ENCODE data around the gene DHRS7C. TPM values are rescaled to one million over a fixed set of nuclear protein-coding genes. Genes with fewer than 3 reads are reported as not detected.

Gene DHRS7C
- total RNA-seq, 2 donors from 2014 or later: not detected

GRCh38 chr17:9768381-9768934, 22.9 kb downstream of the DHRS7C start:
- DNase-seq (no peak), ATAC-seq (no peak)
- no peak overlapping the region for H3K4me3 Mint-ChIP-seq
- H3K27ac Mint-ChIP-seq: no peak overlapping the region
- H3K36me3 Mint-ChIP-seq (ENCODE audit: low read depth): peaks cover 2% of the 10 kb centered on the region
- H3K4me1 Mint-ChIP-seq: peaks cover 2% of the 10 kb centered on the region
- H3K27me3 Mint-ChIP-seq: peaks cover 26% of the 10 kb centered on the region
- H3K9me3 ChIP-seq (ENCODE audit: control insufficient read depth, low read length, poor library complexity, severe bottlenecking): no peaks in the 10 kb centered on the region

GRCh38 chr17:9767432-9767991, 23.9 kb downstream of the DHRS7C start:
- ATAC-seq (no peak), DNase-seq (no peak)
- no peak overlapping the region for H3K4me3 Mint-ChIP-seq
- H3K36me3 Mint-ChIP-seq (ENCODE audit: low read depth): peaks cover 2% of the 10 kb centered on the region
- peaks cover 2% of the 10 kb centered on the region for H3K4me1 Mint-ChIP-seq
- peaks cover 34% of the 10 kb centered on the region for H3K27me3 Mint-ChIP-seq
- no peaks in the 10 kb centered on the region for H3K9me3 ChIP-seq (ENCODE audit: control insufficient read depth, low read length, poor library complexity, severe bottlenecking)
- no peak overlapping the region for H3K27ac Mint-ChIP-seq

- Mint-ChIP-seq H3K36me3 (ENCODE audit: low read depth) (peaks cover 2% of the 10 kb centered on the region), H3K4me1 (peaks cover 2% of the 10 kb centered on the region), H3K27me3 (peaks cover 34% of the 10 kb centered on the region), H3K27ac (no peak overlapping the region), H3K4me3 (no peak overlapping the region)
- DNase-seq: no peak
- no peak for ATAC-seq
- no peaks in the 10 kb centered on the region for H3K9me3 ChIP-seq (ENCODE audit: control insufficient read depth, low read length, poor library complexity, severe bottlenecking)
Measured at GRCh38 chr17:9766970-9767369, 24.4 kb downstream of the DHRS7C start.

- H3K9me3 ChIP-seq (ENCODE audit: control insufficient read depth, low read length, poor library complexity, severe bottlenecking): no peaks in the 10 kb centered on the region
- Mint-ChIP-seq H3K4me1 (peaks cover 2% of the 10 kb centered on the region), H3K27me3 (peaks cover 39% of the 10 kb centered on the region), H3K4me3 (no peak overlapping the region), H3K36me3 (ENCODE audit: low read depth) (peaks cover 2% of the 10 kb centered on the region), H3K27ac (no peak overlapping the region)
- DNase-seq (no peak), ATAC-seq (no peak)
Measured at GRCh38 chr17:9765322-9765721, 26.1 kb downstream of the DHRS7C start.

- ATAC-seq: no peak
- H3K9me3 ChIP-seq (ENCODE audit: control insufficient read depth, low read length, poor library complexity, severe bottlenecking): no peaks in the 10 kb centered on the region
- DNase-seq: no peak
Measured at GRCh38 chr17:9763643-9764042, 27.7 kb downstream of the DHRS7C start.

GRCh38 chr17:9760266-9760665, 31.1 kb downstream of the DHRS7C start:
- Mint-ChIP-seq H3K27ac (no peak overlapping the region), H3K4me3 (no peak overlapping the region), H3K36me3 (ENCODE audit: low read depth) (peaks cover 4% of the 10 kb centered on the region), H3K27me3 (peaks cover 51% of the 10 kb centered on the region), H3K4me1 (no peaks in the 10 kb centered on the region)
- DNase-seq: no peak
- H3K9me3 ChIP-seq (ENCODE audit: control insufficient read depth, low read length, poor library complexity, severe bottlenecking): no peaks in the 10 kb centered on the region
- no peak for ATAC-seq

More at GRCh38 chr17:9763643-9764042, 27.7 kb downstream of the DHRS7C start:
- Mint-ChIP-seq H3K27ac (no peak overlapping the region), H3K36me3 (ENCODE audit: low read depth) (peaks cover 2% of the 10 kb centered on the region), H3K27me3 (peaks cover 52% of the 10 kb centered on the region), H3K4me3 (no peak overlapping the region), H3K4me1 (no peaks in the 10 kb centered on the region)

- DNase-seq (no peak), ATAC-seq (no peak)
- peaks cover 6% of the 10 kb centered on the region for H3K36me3 Mint-ChIP-seq (ENCODE audit: low read depth)
- no peak overlapping the region for H3K4me3 Mint-ChIP-seq
- H3K27ac Mint-ChIP-seq: no peak overlapping the region
- H3K27me3 Mint-ChIP-seq: peaks cover 58% of the 10 kb centered on the region
- no peaks in the 10 kb centered on the region for H3K9me3 ChIP-seq (ENCODE audit: control insufficient read depth, low read length, poor library complexity, severe bottlenecking)
- H3K4me1 Mint-ChIP-seq: no peaks in the 10 kb centered on the region
Measured at GRCh38 chr17:9755083-9755482, 36.3 kb downstream of the DHRS7C start.

- Mint-ChIP-seq H3K27ac (no peak overlapping the region), H3K27me3 (peaks cover 69% of the 10 kb centered on the region)
Measured at GRCh38 chr17:9750524-9750923, 40.9 kb downstream of the DHRS7C start.

GRCh38 chr17:9729735-9730420, 61.5 kb downstream of the DHRS7C start:
- H3K27ac Mint-ChIP-seq: no peak overlapping the region
- ATAC-seq: no peak
- H3K4me3 Mint-ChIP-seq: no peak overlapping the region
- H3K27me3 Mint-ChIP-seq: peaks cover 32% of the 10 kb centered on the region
- no peaks in the 10 kb centered on the region for H3K4me1 Mint-ChIP-seq
- no peaks in the 10 kb centered on the region for H3K36me3 Mint-ChIP-seq (ENCODE audit: low read depth)
- H3K9me3 ChIP-seq (ENCODE audit: control insufficient read depth, low read length, poor library complexity, severe bottlenecking): no peaks in the 10 kb centered on the region
- DNase-seq: no peak

More at GRCh38 chr17:9750524-9750923, 40.9 kb downstream of the DHRS7C start:
- Mint-ChIP-seq H3K4me1 (no peaks in the 10 kb centered on the region), H3K4me3 (no peak overlapping the region), H3K36me3 (ENCODE audit: low read depth) (peaks cover 3% of the 10 kb centered on the region)
- ATAC-seq (no peak), DNase-seq (no peak)
- no peaks in the 10 kb centered on the region for H3K9me3 ChIP-seq (ENCODE audit: control insufficient read depth, low read length, poor library complexity, severe bottlenecking)

GRCh38 chr17:9729034-9729650, 62.2 kb downstream of the DHRS7C start:
- DNase-seq: no peak
- Mint-ChIP-seq H3K27ac (no peak overlapping the region), H3K4me3 (no peak overlapping the region), H3K4me1 (peaks cover 2% of the 10 kb centered on the region), H3K27me3 (peaks cover 38% of the 10 kb centered on the region), H3K36me3 (ENCODE audit: low read depth) (no peaks in the 10 kb centered on the region)
- no peaks in the 10 kb centered on the region for H3K9me3 ChIP-seq (ENCODE audit: control insufficient read depth, low read length, poor library complexity, severe bottlenecking)
- peak; percentile 40 for ATAC-seq

GRCh38 chr17:9728564-9728963, 62.8 kb downstream of the DHRS7C start:
- Mint-ChIP-seq H3K4me3 (no peak overlapping the region), H3K4me1 (peaks cover 2% of the 10 kb centered on the region), H3K36me3 (ENCODE audit: low read depth) (no peaks in the 10 kb centered on the region), H3K27ac (no peak overlapping the region), H3K27me3 (peaks cover 38% of the 10 kb centered on the region)
- DNase-seq (no peak), ATAC-seq (no peak)
- H3K9me3 ChIP-seq (ENCODE audit: control insufficient read depth, low read length, poor library complexity, severe bottlenecking): no peaks in the 10 kb centered on the region

- H3K27me3 Mint-ChIP-seq: peaks cover 41% of the 10 kb centered on the region
- H3K4me1 Mint-ChIP-seq: peaks cover 2% of the 10 kb centered on the region
- no peak for ATAC-seq
- H3K36me3 Mint-ChIP-seq (ENCODE audit: low read depth): no peaks in the 10 kb centered on the region
- H3K4me3 Mint-ChIP-seq: no peak overlapping the region
- DNase-seq: no peak
- H3K27ac Mint-ChIP-seq: no peak overlapping the region
- H3K9me3 ChIP-seq (ENCODE audit: control insufficient read depth, low read length, poor library complexity, severe bottlenecking): no peaks in the 10 kb centered on the region
Measured at GRCh38 chr17:9728005-9728404, 63.4 kb downstream of the DHRS7C start.

GRCh38 chr17:9726291-9726690, 65.1 kb downstream of the DHRS7C start:
- Mint-ChIP-seq H3K36me3 (ENCODE audit: low read depth) (no peaks in the 10 kb centered on the region), H3K4me3 (no peak overlapping the region), H3K27ac (no peak overlapping the region), H3K27me3 (peaks cover 50% of the 10 kb centered on the region), H3K4me1 (peaks cover 2% of the 10 kb centered on the region)
- DNase-seq (no peak), ATAC-seq (no peak)
- H3K9me3 ChIP-seq (ENCODE audit: control insufficient read depth, low read length, poor library complexity, severe bottlenecking): no peaks in the 10 kb centered on the region

Data from T-helper 17 cell (primary cell).